ENCODE data around the gene DKC1. TPM values are rescaled to one million over a fixed set of nuclear protein-coding genes. Genes with fewer than 3 reads are reported as not detected.

Gene DKC1
- polyA plus RNA-seq, 1 donor, result 32.9 TPM

- peak; percentile 76 for DNase-seq
Measured at GRCh38 chrX:154738011-154738738, 24.5 kb upstream of the DKC1 start.

- no peak for DNase-seq
Measured at GRCh38 chrX:154739952-154740465, 22.7 kb upstream of the DKC1 start.

GRCh38 chrX:154742613-154743012, 20.1 kb upstream of the DKC1 start:
- DNase-seq, result no peak

GRCh38 chrX:154748712-154749339, 13.8 kb upstream of the DKC1 start:
- DNase-seq, result peak; percentile 74

- no peak for DNase-seq
Measured at GRCh38 chrX:154749856-154750255, 12.8 kb upstream of the DKC1 start.

GRCh38 chrX:154750301-154751202, 12.1 kb upstream of the DKC1 start, which contains the start of gene GAB3:
Gene GAB3, minus strand, starts transcription at chrX:154751077. Its CDS starts 52 bp downstream, at chrX:154751025.
- no peak for DNase-seq

- DNase-seq, result no peak
Measured at GRCh38 chrX:154751203-154751668, 11.4 kb upstream of the DKC1 start.

GRCh38 chrX:154751669-154752271, 10.9 kb upstream of the DKC1 start:
- no peak for DNase-seq

GRCh38 chrX:154758696-154759095, 4.0 kb upstream of the DKC1 start:
- no peak for DNase-seq

GRCh38 chrX:154761977-154762536, 607 bp upstream of the DKC1 start:
- DNase-seq, result no peak

- no peak for DNase-seq
Measured at GRCh38 chrX:154774622-154775021, 12.0 kb downstream of the DKC1 start.

- no peak for DNase-seq
Measured at GRCh38 chrX:154775419-154776349, 13.0 kb downstream of the DKC1 start.

GRCh38 chrX:154776753-154777152, 14.1 kb downstream of the DKC1 start:
- DNase-seq, result no peak

GRCh38 chrX:154779261-154779660, 16.6 kb downstream of the DKC1 start:
- DNase-seq, result no peak

GRCh38 chrX:154780968-154781367, 18.3 kb downstream of the DKC1 start:
- DNase-seq, result no peak

GRCh38 chrX:154784149-154784995, 21.7 kb downstream of the DKC1 start:
- DNase-seq, result no peak

GRCh38 chrX:154785716-154786115, 23.1 kb downstream of the DKC1 start:
- no peak for DNase-seq

- no peak for DNase-seq
Measured at GRCh38 chrX:154791467-154791866, 28.8 kb downstream of the DKC1 start.

- no peak for DNase-seq
Measured at GRCh38 chrX:154791939-154792338, 29.3 kb downstream of the DKC1 start.

Data from hindlimb muscle (tissue), 1 donor.